ENCODE data around the gene OSBPL10. TPM values are rescaled to one million over a fixed set of nuclear protein-coding genes. Genes with fewer than 3 reads are reported as not detected.

The OSBPL10 gene
- total RNA-seq, 2 donors from 2014 or later = 23.8 to 33.6 TPM

DNA sequence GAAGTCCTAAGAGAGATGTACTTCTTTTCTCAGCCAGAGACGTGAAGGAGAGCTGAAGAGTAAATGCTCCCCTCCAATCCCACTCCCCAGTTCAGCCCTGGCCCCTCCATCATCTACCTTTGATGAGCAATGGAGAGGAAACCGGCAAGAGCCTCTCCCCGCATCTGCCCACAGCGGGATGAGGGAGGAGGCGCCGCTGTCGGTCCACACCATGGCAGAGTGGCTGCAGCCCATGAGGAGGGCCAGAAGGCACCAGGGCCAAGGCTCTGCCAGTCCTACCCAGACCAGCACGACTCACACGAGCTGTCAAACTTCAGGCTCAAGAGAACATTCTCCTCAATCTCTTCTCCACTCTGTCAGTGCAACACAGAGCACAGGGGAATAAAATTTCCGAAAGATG lies 129.8 kb downstream of the OSBPL10 start:
- H3K36me3 ChIP-seq (ENCODE audit: control insufficient read depth, insufficient read depth, low read length) = no peaks in the 10 kb centered on the region
- H3K27ac ChIP-seq (ENCODE audit: low read depth, low read length) = no peak overlapping the region
- Mint-ChIP-seq H3K27ac (no peak overlapping the region), H3K4me1 (peaks cover 4% of the 10 kb centered on the region), H3K36me3 (ENCODE audit: low read depth) (no peaks in the 10 kb centered on the region), H3K9me3 (no peaks in the 10 kb centered on the region), H3K4me3 (no peak overlapping the region), H3K27me3 (ENCODE audit: insufficient read depth) (no peaks in the 10 kb centered on the region)
- no peaks in the 10 kb centered on the region for H3K4me1 ChIP-seq (ENCODE audit: control insufficient read depth, insufficient read depth, low read length)
- H3K9me3 ChIP-seq (ENCODE audit: control insufficient read depth, low read length) = no peaks in the 10 kb centered on the region
- H3K27me3 ChIP-seq (ENCODE audit: control insufficient read depth, insufficient read depth, low read length, poor library complexity, severe bottlenecking) = no peaks in the 10 kb centered on the region
- WGBS, 2 experiments (ENCODE audit: insufficient coverage in 1 of 2, insufficient read length in 1 of 2) = 90% methylated on average over 5 to 10 of the region's 10 CpGs
- H3K4me3 ChIP-seq (ENCODE audit: low read length) = no peak overlapping the region
- DNase-seq = no peak
- H3K9ac ChIP-seq (ENCODE audit: extremely low read depth, low read length, poor library complexity, severe bottlenecking) = no peak overlapping the region
- TF ChIP-seq, protein P1, sequence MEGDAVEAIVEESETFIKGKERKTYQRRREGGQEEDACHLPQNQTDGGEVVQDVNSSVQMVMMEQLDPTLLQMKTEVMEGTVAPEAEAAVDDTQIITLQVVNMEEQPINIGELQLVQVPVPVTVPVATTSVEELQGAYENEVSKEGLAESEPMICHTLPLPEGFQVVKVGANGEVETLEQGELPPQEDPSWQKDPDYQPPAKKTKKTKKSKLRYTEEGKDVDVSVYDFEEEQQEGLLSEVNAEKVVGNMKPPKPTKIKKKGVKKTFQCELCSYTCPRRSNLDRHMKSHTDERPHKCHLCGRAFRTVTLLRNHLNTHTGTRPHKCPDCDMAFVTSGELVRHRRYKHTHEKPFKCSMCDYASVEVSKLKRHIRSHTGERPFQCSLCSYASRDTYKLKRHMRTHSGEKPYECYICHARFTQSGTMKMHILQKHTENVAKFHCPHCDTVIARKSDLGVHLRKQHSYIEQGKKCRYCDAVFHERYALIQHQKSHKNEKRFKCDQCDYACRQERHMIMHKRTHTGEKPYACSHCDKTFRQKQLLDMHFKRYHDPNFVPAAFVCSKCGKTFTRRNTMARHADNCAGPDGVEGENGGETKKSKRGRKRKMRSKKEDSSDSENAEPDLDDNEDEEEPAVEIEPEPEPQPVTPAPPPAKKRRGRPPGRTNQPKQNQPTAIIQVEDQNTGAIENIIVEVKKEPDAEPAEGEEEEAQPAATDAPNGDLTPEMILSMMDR (conservative IDR thresholded peaks at IDR 0.05) = no peak

DNA sequence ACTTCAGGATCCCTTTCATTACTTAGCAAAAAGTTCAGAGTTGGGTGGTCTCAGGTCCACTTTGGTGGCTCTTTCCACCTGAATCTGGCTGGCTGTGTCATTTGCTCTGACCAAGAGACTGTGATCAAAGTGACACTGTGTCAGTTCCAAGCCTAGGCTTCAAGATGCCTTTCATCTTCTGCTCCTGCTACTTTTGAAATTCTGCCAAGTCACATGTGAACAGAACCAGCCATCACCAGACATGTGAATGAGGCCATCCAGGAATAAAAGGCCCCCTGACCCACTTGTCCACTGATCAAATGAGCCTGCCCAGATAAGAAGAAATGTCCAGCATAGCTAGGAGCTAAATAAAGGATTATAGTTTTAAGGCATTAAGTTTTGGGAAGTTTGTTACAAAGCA lies 132.2 kb downstream of the OSBPL10 start:
- no peaks in the 10 kb centered on the region for H3K27me3 Mint-ChIP-seq (ENCODE audit: insufficient read depth)

DNA sequence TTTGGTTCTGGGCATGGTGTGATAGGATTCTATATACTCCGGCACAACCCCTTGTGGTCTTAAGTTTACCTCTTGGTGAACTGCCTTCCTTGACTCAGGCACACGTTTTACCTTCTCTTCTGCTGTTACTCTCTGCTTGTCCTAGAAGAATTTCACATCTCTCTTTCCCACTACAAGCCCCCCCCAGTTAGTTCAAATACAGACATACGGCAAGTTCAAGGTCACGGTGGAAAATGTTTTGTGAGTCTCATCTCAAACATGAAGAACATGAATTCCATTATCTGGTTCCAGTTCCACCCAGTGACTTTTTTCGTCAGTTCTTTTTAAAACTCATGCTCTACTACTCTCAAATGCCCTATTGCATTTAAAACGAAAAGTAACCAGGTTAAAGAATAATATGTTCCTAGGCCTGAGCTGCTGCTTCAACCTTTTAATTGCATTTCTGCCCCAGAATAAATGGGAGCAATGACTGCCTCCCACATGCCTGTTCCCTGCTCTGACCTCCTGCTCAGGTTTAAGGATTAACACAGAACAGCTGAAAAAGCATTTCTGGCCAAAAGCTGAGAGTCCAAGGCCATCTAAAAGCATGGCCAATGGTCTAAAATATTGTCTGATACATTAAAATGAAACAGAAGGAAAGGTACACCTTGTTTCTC lies 132.8 kb downstream of the OSBPL10 start:
- TF ChIP-seq, protein P1 (conservative IDR thresholded peaks at IDR 0.05) = no peak
- no peaks in the 10 kb centered on the region for H3K27me3 ChIP-seq (ENCODE audit: control insufficient read depth, insufficient read depth, low read length, poor library complexity, severe bottlenecking)
- no peaks in the 10 kb centered on the region for H3K9me3 ChIP-seq (ENCODE audit: control insufficient read depth, low read length)
- no peak overlapping the region for H3K27ac ChIP-seq (ENCODE audit: low read depth, low read length)
- Mint-ChIP-seq H3K27ac (no peak overlapping the region), H3K27me3 (ENCODE audit: insufficient read depth) (no peaks in the 10 kb centered on the region), H3K9me3 (no peaks in the 10 kb centered on the region), H3K36me3 (ENCODE audit: low read depth) (no peaks in the 10 kb centered on the region), H3K4me3 (no peak overlapping the region), H3K4me1 (peaks cover 9% of the 10 kb centered on the region)
- no peak for DNase-seq
- peaks cover 1% of the 10 kb centered on the region for H3K4me1 ChIP-seq (ENCODE audit: control insufficient read depth, insufficient read depth, low read length)
- no peak overlapping the region for H3K9ac ChIP-seq (ENCODE audit: extremely low read depth, low read length, poor library complexity, severe bottlenecking)
- no peak overlapping the region for H3K4me3 ChIP-seq (ENCODE audit: low read length)
- WGBS, 2 experiments (ENCODE audit: insufficient coverage in 1 of 2, insufficient read length in 1 of 2) = 90 to 96% methylated on average over 6 of the region's 6 CpGs
- H3K36me3 ChIP-seq (ENCODE audit: control insufficient read depth, insufficient read depth, low read length) = no peaks in the 10 kb centered on the region

More for the DNA sequence above, 132.2 kb downstream of the OSBPL10 start:
- Mint-ChIP-seq H3K4me3 (no peak overlapping the region), H3K36me3 (ENCODE audit: low read depth) (no peaks in the 10 kb centered on the region), H3K9me3 (no peaks in the 10 kb centered on the region), H3K4me1 (peaks cover 4% of the 10 kb centered on the region), H3K27ac (no peak overlapping the region)
- H3K4me1 ChIP-seq (ENCODE audit: control insufficient read depth, insufficient read depth, low read length) = no peaks in the 10 kb centered on the region
- TF ChIP-seq, protein P1 (conservative IDR thresholded peaks at IDR 0.05) = no peak
- H3K27ac ChIP-seq (ENCODE audit: low read depth, low read length) = no peak overlapping the region
- H3K9me3 ChIP-seq (ENCODE audit: control insufficient read depth, low read length) = no peaks in the 10 kb centered on the region
- no peak overlapping the region for H3K4me3 ChIP-seq (ENCODE audit: low read length)
- no peaks in the 10 kb centered on the region for H3K27me3 ChIP-seq (ENCODE audit: control insufficient read depth, insufficient read depth, low read length, poor library complexity, severe bottlenecking)
- DNase-seq = no peak
- no peak overlapping the region for H3K9ac ChIP-seq (ENCODE audit: extremely low read depth, low read length, poor library complexity, severe bottlenecking)
- no peaks in the 10 kb centered on the region for H3K36me3 ChIP-seq (ENCODE audit: control insufficient read depth, insufficient read depth, low read length)
